Adrenal gland (tissue), 5 donors: Measurements from ENCODE around the gene BCLAF1.

Experiments
- CTCF ChIP-seq, 6 experiments: fragments of 450-650 bp in 4 of 6; fragments of 200-600 bp in 2 of 6; sonication (generic) in 1 of 6; IDR thresholded peaks; 1 replicate in 5 of 6; 2 replicates in 1 of 6; pipeline versions ENCODE4 v1.5.1 to v1.8.0; 2016 to 2021; ENCODE audit warnings: antibody characterized with exemption in 6 of 6, mild to moderate bottlenecking in 2 of 6, moderate library complexity in 1 of 6
- POLR2A ChIP-seq, 2 donors: fragments of 450-650 bp; IDR thresholded peaks; one replicate each; pipeline ENCODE4 v1.6.1; 2017; ENCODE audit warnings: antibody characterized with exemption in 2 of 2, mild to moderate bottlenecking in 2 of 2, moderate library complexity in 1 of 2
- donor health status: DM: no; HTN: no; CAD: no.

DNA sequence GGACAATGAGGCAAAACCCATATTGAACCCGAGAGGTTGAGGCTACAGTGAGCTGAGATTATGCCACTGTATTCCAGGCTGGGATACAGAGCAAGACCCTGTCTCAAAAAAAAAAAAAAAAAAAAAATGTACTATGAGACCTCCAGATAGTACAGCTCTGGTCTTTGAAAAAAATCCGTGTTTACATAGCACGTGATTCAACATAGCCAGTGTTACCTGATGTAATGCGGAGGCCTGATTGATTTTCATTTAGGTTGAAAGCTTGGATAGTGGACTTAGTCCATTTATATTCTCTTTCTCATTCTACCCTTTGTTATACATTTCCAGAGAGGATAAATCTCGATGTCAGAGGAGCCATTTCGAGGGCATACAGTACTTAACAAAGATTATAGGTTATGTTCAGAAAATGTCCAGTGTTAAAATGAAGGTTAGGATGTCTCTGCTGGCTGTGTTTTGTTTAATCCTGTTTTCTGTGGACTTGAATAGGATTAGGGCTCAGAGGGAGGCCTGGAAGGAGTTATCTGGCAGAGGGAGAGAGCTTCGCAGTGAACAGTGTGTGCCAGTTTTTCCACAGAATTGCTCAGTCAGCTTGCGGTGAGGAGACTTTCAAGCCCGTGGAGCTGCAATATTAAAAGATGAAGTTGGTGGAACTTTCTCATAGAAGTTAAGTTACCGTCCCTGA, 33.9 kb upstream of the BCLAF1 start:
- TF ChIP-seq CTCF (IDR thresholded peaks at IDR 0.05) (no peak), POLR2A (IDR thresholded peaks at IDR 0.05) (no peak)
